Right ventricle myocardium superior (tissue), 1 donor: ENCODE data around the gene HACD4. TPM values are rescaled to one million over a fixed set of nuclear protein-coding genes. Genes with fewer than 3 reads are reported as not detected.

ENCODE experiments used
- ATAC-seq: fragments of 200-7000 bp; cut with Tn5 transposase; one replicate; pipeline ENCODE4 v1.9.1; 2020; ENCODE audit warnings: mild to moderate bottlenecking; ENCODE audit not compliant: poor library complexity
- DNase-seq: peaks from one replicate; pipeline ENCODE4 v3.0.0-alpha.2; 2020
- intact Hi-C: fragments of 100-400 bp; cut with DNase I; formaldehyde crosslinking; loops from one replicate; pipeline ENCODE4 v1.11.2; 2022
- long read RNA-seq: library from polyadenylated mRNA; unstranded; transcript quantifications from one replicate; pipeline ENCODE4 v2.0.0, GENCODE V29; 2021
- total RNA-seq: library from RNA; stranded (reverse); fragmentation: NEBNext Ultra II Directional; extraction: Animal tissue kit (Norgen Biotek cat#: 25700); gene quantifications from one replicate; pipeline ENCODE4 v1.2.1, GENCODE V29; 2021
- donor health status: DM: no; HTN: yes; CAD: no; lungs with severe emphysema.

HACD4 gene
- total RNA-seq, result 1.0 TPM
- long read RNA-seq, result 0 reads

- intact Hi-C loops, result no loop called here
- DNase-seq (peak; percentile 75), ATAC-seq (peak; percentile 95)
Measured at GRCh38 chr9:21031091-21031807, at the start of gene HACD4. TSS of gene HACD4 (minus strand) at chr9:21031640. CDS start at chr9:21031590, 50 bp downstream.

DNA sequence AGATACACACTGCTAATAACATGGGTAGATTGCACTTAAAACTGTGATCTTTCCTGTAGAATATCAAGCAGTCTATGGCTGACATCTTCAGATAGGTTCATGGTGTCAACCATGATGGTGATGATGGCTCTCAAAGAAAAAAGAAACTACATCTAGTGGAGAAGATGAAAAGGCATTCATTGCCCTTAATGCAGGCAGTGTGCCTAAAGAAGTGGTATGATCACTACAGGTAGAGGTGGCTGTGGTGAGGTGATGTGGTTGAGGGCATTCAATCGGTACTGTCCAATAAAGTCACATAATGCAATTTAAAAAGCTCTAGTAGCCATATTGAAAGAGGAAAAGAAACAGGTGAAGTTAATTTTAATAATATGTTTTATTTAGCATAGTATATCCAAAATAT is 49.4 kb upstream of the HACD4 start:
- DNase-seq (no peak), ATAC-seq (no peak)
- intact Hi-C loops, result no loop called here

- intact Hi-C loops, result no loop called here
- DNase-seq, result no peak
- ATAC-seq, result no peak
Measured at GRCh38 chr9:21078702-21079101, 47.3 kb upstream of the HACD4 start.

GRCh38 chr9:21077781-21078180 is 46.3 kb upstream of the HACD4 start, which contains the start of gene IFNB1:
TSS of gene IFNB1 (minus strand) at chr9:21077942. CDS start at chr9:21077869, 73 bp downstream.
- intact Hi-C loops, result no loop called here
- ATAC-seq (no peak), DNase-seq (no peak)

DNA sequence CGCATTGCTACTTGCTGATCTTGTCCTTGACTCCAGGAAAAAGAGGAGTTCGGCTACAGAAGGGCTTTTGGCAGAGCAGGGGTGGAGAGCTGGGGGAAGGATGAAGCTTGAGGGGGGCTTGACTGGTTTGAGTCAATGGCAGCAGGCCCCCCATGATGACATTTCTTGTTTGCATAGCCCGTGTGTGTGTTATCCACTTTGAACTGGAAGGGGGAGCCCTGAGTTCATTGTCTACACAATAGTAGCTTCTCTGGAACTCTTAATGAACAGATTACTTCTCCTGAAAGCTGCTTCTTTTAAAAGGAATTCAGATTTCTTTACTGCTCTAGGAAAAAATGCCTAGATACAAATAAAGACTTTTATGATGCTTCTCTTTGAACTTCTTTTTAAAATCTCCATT is 44.0 kb upstream of the HACD4 start:
- intact Hi-C loops, result no loop called here
- no peak for DNase-seq
- no peak for ATAC-seq

DNA sequence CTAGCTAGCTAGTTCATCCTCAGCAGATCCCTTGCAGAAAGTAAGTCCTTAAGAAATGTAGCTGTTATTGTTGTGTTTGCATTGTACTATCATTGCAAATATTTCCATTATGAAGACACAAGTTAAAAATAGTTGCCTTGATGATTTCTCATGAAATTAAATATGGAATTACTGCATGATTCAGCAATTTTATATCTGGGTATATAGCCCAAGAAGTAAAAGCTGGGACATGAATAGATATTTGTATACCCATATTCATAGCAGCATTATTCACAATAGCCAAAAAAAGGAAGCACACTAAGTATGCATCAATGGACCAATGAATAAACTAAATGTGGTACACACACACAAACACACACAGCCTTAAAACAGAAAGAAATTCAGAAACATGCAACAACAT is 39.5 kb upstream of the HACD4 start:
- intact Hi-C loops, result no loop called here
- ATAC-seq, result no peak
- DNase-seq, result no peak

DNA sequence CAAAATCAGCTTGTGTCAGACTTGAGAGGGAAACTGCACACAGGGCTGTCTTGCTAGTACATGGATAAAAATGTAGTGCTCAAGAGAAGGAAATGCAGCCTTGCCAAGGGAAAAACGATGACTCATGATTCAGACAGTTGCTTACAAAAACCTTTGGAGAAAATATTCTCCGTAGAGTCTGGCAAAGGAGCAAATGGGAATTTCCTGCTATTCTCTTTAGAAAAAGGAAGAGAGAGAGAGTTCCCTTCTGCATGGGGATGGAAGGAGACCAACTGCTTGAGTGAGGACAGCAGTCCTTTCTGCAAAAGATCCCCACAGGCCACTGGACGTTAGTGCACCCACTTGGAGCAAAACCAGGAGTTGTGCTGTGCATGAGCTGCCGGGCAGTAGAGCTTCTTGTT is 38.7 kb upstream of the HACD4 start:
- DNase-seq (peak; percentile 41), ATAC-seq (peak; percentile 97)
- intact Hi-C loops, result no loop called here

- DNase-seq (no peak), ATAC-seq (no peak)
- intact Hi-C loops, result no loop called here
Measured at GRCh38 chr9:21060919-21061561, 29.6 kb upstream of the HACD4 start.

- DNase-seq (no peak), ATAC-seq (no peak)
- intact Hi-C loops, result no loop called here
Measured at GRCh38 chr9:21056931-21057330, 25.5 kb upstream of the HACD4 start.

DNA sequence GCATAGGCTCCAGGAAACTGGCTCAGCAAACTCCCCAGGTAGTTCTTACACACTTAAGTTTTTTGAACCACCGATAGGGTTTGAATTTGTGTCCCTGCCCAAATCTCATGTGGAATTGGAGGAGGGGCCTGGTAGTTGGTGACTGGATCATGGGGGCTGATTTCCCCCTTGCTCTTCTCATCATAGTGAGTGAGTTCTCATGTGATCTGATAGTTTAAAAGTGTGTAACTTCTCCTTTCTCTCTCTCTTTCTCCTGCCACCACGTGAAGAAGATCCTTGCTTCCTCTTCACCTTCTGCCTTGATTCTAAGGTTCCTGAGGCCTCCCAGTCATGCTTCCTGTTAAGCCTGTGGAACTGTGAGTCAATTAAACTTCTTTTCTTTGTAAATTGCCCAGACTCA is 22.4 kb upstream of the HACD4 start:
- intact Hi-C loops, result no loop called here

DNA sequence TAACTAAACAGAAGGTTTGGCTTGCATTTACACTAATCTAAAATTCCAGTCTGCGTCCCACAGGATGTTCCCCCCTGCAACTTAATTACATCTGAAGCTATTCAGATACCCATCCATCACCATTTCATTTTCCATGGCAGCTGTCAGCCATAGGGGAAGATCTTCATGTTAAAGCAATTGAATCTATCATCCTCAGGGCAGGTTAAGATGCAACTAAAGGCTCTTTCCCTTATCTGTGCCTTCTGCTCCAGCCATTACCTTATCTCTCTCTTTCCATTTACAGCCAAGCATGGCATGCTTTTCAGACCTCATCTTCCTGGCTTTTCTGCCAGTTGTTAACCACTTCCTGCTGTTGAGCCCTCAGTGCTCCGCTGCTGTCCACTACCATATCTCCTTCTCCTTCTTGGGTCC is 15.8 kb upstream of the HACD4 start:
- no peak for ATAC-seq
- DNase-seq, result no peak
- intact Hi-C loops, result no loop called here

More for the DNA sequence above, 22.4 kb upstream of the HACD4 start:
- DNase-seq, result no peak
- ATAC-seq, result no peak

DNA sequence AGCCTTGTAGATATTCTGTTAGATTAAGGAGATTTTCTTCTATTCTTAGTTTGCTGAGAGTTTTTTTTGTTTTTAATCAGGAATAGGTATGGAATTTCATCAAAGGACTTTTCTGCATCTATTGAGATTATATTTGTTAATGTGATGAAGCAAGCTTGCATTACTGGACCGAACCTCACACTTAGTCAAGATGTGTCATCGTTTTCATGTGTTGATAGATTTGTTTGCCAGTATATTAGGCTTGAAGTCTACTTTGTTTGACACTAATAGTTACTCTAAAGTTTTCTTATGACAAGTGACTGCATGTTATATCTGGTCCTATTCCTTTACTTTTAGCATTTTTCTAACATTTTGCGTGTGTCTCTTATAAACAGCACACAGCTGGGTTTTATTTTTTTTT is 12.4 kb upstream of the HACD4 start:
- DNase-seq (no peak), ATAC-seq (no peak)
- intact Hi-C loops, result no loop called here

DNA sequence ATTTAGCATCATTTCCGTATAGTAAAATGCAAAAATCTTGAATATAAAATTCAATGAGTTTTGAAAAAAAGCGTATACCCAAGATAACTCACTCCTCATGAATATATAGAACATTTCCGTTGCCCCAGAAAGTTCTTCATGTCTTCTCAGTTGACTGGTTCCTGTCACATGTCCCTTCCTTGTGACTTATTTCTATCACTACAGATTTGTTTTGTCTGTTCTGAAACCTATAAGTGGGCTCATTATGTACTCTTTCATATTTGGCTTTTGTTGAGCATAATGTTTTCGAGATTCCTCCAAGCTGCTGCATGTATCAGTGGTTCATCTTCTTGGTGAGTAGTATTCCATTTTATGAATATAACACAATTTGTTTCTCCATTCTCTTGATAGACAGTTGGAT is 11.0 kb upstream of the HACD4 start:
- DNase-seq (no peak), ATAC-seq (no peak)
- intact Hi-C loops, result no loop called here

DNA sequence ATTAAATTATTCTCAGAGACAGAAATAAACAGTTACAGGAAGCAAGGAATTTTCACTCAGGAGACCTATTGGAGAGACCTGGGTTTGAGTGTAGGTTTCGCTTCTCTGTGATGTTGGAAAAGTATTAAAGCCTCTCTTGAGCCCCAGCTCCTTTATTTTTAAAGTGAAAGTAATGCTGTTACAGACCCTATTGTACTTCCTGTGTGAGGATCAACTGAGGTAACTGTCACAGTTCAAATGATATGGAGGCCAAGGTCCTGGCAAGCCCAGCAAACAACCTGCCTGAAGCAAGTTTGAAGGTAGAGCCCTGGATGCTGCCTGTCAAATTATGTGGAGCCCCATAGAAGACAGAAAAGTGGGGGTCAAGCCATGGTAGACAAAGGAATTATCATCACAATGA is 7.9 kb upstream of the HACD4 start:
- ATAC-seq (no peak), DNase-seq (no peak)
- intact Hi-C loops, result no loop called here

DNA sequence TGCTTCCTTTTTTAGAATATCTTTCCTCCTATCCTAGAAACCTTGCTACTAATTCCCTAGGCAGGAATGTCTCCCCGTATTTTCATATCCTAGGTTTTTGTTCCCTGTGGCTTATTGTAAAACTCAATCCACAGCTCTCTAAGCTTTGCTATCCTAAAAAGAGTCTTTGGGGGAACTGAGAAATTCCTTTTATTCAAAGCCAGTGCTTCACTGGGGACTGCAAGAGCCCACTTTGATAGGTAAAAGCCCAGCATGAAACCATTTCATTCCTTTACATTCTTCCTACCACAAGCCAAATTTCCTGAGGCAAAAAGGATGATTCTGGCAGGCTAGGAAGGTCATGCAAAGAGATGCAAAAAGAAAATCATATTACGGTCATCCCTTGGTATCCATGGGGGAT is 5.8 kb upstream of the HACD4 start:
- ATAC-seq (no peak), DNase-seq (no peak)
- intact Hi-C loops, result no loop called here

DNA sequence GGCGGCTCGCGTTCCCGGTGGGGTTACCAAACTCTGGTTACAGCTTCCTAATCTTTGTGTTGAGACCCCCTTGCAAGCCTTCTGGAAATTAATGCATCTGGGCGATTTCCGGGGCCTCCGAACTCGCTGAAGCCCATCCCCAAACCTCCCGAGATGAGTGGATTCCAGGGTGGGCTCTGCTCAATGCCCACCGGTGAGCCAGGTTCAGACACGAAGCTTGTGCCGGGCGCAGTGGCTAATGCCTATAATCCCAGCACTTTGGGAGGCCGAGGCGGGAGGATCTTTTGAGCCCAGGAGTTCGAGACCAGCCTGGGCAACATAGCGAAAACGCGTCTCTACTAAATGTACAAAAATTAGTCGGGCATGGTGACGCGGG is 356 bp upstream of the HACD4 start:
- intact Hi-C loops, result no loop called here
- no peak for DNase-seq
- no peak for ATAC-seq

DNA sequence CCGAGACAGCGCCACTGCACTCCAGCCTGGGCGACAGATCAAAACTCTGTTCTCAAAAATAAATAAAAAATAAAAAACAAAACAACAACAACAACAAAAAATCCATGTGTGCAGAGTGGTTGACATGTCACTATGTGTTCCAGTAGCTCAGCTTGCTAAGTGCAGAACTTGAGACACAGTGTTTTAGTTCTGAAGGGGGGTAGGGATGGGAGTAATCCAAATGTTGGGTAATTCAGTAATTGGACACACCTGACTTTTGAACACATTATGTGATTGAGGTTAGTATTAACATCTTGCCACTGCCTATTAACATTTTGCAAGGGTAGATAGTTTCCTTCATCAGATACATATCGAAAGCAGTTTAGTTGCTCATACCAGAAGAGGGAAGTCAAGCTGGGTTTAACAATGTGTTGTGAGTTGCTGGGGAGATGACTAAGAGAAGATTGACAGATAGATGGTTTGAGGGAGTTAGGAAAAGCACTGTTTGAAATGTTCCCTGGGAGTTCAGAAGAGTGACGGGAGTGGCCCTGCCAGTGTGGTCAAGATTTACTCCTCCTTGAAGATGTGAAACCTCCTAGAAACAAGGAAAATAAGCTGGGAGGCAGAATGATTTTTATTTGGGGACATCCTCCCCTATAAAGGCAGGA is 928 bp downstream of the HACD4 start:
- peak; percentile 61 for ATAC-seq
- no peak for DNase-seq
- intact Hi-C loops, result no loop called here

DNA sequence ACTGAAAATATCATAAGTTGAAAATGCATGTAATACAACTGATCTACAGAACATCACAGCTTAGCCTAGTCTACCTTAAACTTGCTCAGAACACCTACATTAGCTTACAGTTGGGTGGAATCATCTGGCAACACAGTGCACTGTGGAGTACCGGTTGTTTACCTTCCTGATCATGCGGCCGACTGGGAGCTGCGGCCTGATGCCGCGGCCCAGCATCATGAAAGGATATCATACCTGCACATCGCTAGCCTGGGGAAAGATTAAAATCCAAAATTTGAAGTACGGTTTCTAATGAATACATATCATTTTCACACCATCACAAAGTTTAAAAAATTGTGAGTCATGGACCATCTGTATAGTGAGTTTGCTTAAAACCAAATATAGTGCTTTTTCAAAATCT is 1.8 kb downstream of the HACD4 start:
- ATAC-seq, result no peak
- no peak for DNase-seq
- intact Hi-C loops, result no loop called here

DNA sequence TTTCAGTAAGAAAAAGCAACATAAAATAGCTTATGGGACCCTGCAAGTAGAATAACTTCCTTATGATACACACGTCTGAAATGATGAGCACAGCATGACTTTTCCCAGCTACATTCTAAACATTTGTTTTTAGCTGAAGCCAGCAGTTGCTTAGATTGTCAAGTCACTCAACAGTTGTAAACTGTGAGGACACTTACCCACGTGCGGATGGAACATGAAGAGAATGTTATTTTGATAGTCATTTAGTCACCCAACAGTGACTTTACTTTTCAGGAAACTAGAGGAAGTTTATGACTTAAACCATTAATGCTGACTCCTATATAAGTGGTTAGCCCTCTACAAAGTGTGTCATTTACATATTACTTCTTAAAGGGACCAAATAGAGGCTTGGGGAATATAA is 3.0 kb downstream of the HACD4 start:
- intact Hi-C loops, result no loop called here
- ATAC-seq (no peak), DNase-seq (no peak)

- intact Hi-C loops, result no loop called here
- DNase-seq, result no peak
- no peak for ATAC-seq
Measured at GRCh38 chr9:21027295-21027694, 4.1 kb downstream of the HACD4 start.
